ENCODE results near the gene ADGRB3. TPM values are rescaled to one million over a fixed set of nuclear protein-coding genes. Genes with fewer than 3 reads are reported as not detected.

The ADGRB3 gene
- total RNA-seq = 1.4 and 2.9 TPM in 2 replicates

GRCh38 chr6:68634726-68635411 lies at the start of gene ADGRB3:
TSS of gene ADGRB3 (plus strand) at chr6:68635282. CDS start at chr6:68638676, 3,394 bp downstream.

